ENCODE results near the gene ZFP3. TPM values are rescaled to one million over a fixed set of nuclear protein-coding genes. Genes with fewer than 3 reads are reported as not detected.
"Not testable (repeated sequence)": the region's sequence is repeated elsewhere in the genome, so short reads cannot be mapped to it uniquely, and the experiment has no call there.

Gene ZFP3
- total RNA-seq (1.4 and 1.7 TPM in 2 replicates), polyA plus RNA-seq (1.7 and 1.8 TPM in 2 replicates), polyA minus RNA-seq (2.7 and 3.0 TPM in 2 replicates), Bru-seq, nascent RNA (percentile 49 among the genes with signal in this experiment), BruChase-seq, experiment 1, labeled RNA remaining after a 6-hour chase (percentile 28 among the genes with signal in this experiment), BruChase-seq, experiment 2, labeled RNA remaining after a 2-hour chase (percentile 32 among the genes with signal in this experiment)
- polyA plus RNA-seq (2011; cell fraction: cytosol; rRNA removed), result 1.3 and 1.4 TPM in 2 replicates
- 2.0 and 2.2 TPM in 2 replicates for polyA plus RNA-seq (2011; cell fraction: nucleus; rRNA removed)
- 1.5 and 2.0 TPM in 2 replicates for polyA plus RNA-seq (2012)
- polyA minus RNA-seq (2011; cell fraction: cytosol; rRNA and poly(A)+ RNA removed), result not detected
- polyA minus RNA-seq (2011; cell fraction: nucleus; rRNA and poly(A)+ RNA removed), result 2.8 TPM in 2 replicates
- long read RNA-seq, full-length matches to known transcripts, result 1 of 2 reads
- long read RNA-seq, partial matches to known transcripts, result 0 of 2 reads
- long read RNA-seq, other reads (novel, unspliced or antisense), result 1 of 2 reads

GRCh38 chr17:5078106-5079028 lies at the start of gene ZFP3:
ZFP3 (plus strand) TSS chr17:5078467; CDS start chr17:5091505, 13,038 bp downstream.
- dilution Hi-C loops (cut with MboI; ENCODE audit: extremely low pct_ligation_motif_present, low sequenced_read_pairs) (no loop called here), intact Hi-C loops (cut with micrococcal nuclease) (no loop called here)
- Histone ChIP-seq H3K36me3 (ENCODE audit: control insufficient read depth in 2 of 2, extremely low read depth in 1 of 2, insufficient read depth in 2 of 2, low read length in 2 of 2) (no peaks in the 10 kb centered on the region), H3K79me2 (ENCODE audit: control insufficient read depth, insufficient read depth, low read length) (no peaks in the 10 kb centered on the region), H3K9me3 (replicated peaks; ENCODE audit: control insufficient read depth, insufficient read depth, low read length) (no peaks in the 10 kb centered on the region), H3K4me1 (ENCODE audit: control insufficient read depth, extremely low read depth, insufficient read depth, low read length) (peaks cover 10% of the 10 kb centered on the region), H3K27me3 (ENCODE audit: control insufficient read depth in 2 of 2, insufficient read depth in 2 of 2, low read length in 2 of 2) (no peaks in the 10 kb centered on the region), H3K27ac (ENCODE audit: insufficient read depth, low read depth, low read length) (no peak within 1 kb of the TSS), H3K4me2 (ENCODE audit: insufficient read depth, low read length) (peak within 1 kb of the TSS; percentile 65), H2AFZ (ENCODE audit: low read depth, low read length) (peak within 1 kb of the TSS; percentile 95), H3K9ac (replicated peaks; ENCODE audit: extremely low read depth, insufficient read depth, low read length) (peak within 1 kb of the TSS; percentile 5), H4K20me1 (replicated peaks; ENCODE audit: control insufficient read depth, extremely low read depth, insufficient read depth, low read length) (no peaks in the 10 kb centered on the region), H3K4me3 (replicated peaks in 1 of 3; ENCODE audit: insufficient read depth in 1 of 3, low read depth in 1 of 3, low read length in 3 of 3) (peak within 1 kb of the TSS; percentile 8 to 58 (median 53)), H3K9me1 (replicated peaks; ENCODE audit: control insufficient read depth, extremely low read depth, insufficient read depth, low read length) (no peaks in the 10 kb centered on the region)
- peak; percentile 35 for TF ChIP-seq POLR2AphosphoS5 (IDR thresholded peaks at IDR 0.05; ENCODE audit: insufficient read depth, low read depth, low read length)
- no peak for TF ChIP-seq FOS (IDR thresholded peaks at IDR 0.05; ENCODE audit: borderline replicate concordance, insufficient read depth, low read length)
- TF ChIP-seq, protein P1, sequence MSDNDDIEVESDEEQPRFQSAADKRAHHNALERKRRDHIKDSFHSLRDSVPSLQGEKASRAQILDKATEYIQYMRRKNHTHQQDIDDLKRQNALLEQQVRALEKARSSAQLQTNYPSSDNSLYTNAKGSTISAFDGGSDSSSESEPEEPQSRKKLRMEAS (IDR thresholded peaks at IDR 0.05; ENCODE audit: insufficient read depth, insufficient read length), result no peak
- FAIRE-seq (peak; percentile 91), DNase-seq (ENCODE audit: low read depth, low spot score) (peak; percentile 68)
- TSS peak; percentile 54 for BruUV-seq (replicated peaks)
- CTCF ChIA-PET, result no interaction called here
- POLR2A ChIA-PET, result no interaction called here

- intact Hi-C loops (cut with micrococcal nuclease); H3K27me3 ChIP-seq (ENCODE audit: control insufficient read depth in 2 of 2, insufficient read depth in 2 of 2, low read length in 2 of 2); DNase-seq (ENCODE audit: low read depth, low spot score); H2AFZ ChIP-seq (ENCODE audit: low read depth, low read length); BruUV-seq (replicated peaks); H3K27ac ChIP-seq (ENCODE audit: insufficient read depth, low read depth, low read length); POLR2A ChIA-PET; H3K4me3 ChIP-seq (replicated peaks in 1 of 3; ENCODE audit: insufficient read depth in 1 of 3, low read depth in 1 of 3, low read length in 3 of 3); H4K20me1 ChIP-seq (replicated peaks; ENCODE audit: control insufficient read depth, extremely low read depth, insufficient read depth, low read length); H3K4me2 ChIP-seq (ENCODE audit: insufficient read depth, low read length); H3K9me1 ChIP-seq (replicated peaks; ENCODE audit: control insufficient read depth, extremely low read depth, insufficient read depth, low read length); H3K79me2 ChIP-seq (ENCODE audit: control insufficient read depth, insufficient read depth, low read length); H3K36me3 ChIP-seq (ENCODE audit: control insufficient read depth in 2 of 2, extremely low read depth in 1 of 2, insufficient read depth in 2 of 2, low read length in 2 of 2); H3K9ac ChIP-seq (replicated peaks; ENCODE audit: extremely low read depth, insufficient read depth, low read length); H3K9me3 ChIP-seq (replicated peaks; ENCODE audit: control insufficient read depth, insufficient read depth, low read length); H3K4me1 ChIP-seq (ENCODE audit: control insufficient read depth, extremely low read depth, insufficient read depth, low read length); dilution Hi-C loops (cut with MboI; ENCODE audit: extremely low pct_ligation_motif_present, low sequenced_read_pairs): not testable (repeated sequence)
- CTCF ChIA-PET, result interaction anchor here (1.4 to 6.5 kb wide), 4 partner anchors 10 to 1406 kb away, joined by 4 to 72 read pairs (median 4); partner anchors contain the start of gene CAMTA2
- FAIRE-seq, result peak; percentile 40
Measured at GRCh38 chr17:5030168-5030567, 48.1 kb upstream of the ZFP3 start.
